ENCODE data around the gene RABGAP1L. TPM values are rescaled to one million over a fixed set of nuclear protein-coding genes. Genes with fewer than 3 reads are reported as not detected.
"Not testable (repeated sequence)": the region's sequence is repeated elsewhere in the genome, so short reads cannot be mapped to it uniquely, and the experiment has no call there.

The RABGAP1L gene
- total and polyA plus RNA-seq, 7 experiments from 2014 or later = 38.4 to 97.4 (median 55.1) TPM

DNA sequence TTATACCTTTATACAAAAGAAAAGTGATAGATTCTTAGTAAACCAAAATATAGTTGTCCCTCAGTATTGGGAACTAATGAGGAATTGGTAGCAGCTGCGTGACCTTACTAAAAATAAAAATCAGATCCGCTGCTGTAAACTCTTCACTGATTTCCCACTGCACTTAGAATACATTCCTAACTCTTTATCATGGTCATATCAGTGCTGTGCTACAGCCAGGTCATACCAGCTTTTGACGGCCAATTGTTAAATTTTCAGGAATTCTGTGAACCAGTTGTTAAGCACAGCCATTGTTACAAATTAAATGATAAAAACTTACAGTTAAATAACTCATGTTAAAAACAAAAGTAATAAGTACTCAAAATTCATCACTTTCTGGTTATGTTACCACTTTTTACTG lies 533.8 kb downstream of the RABGAP1L start:
- Mint-ChIP-seq H3K9me3 (peaks cover 0 to 9% (median 3%) of the 10 kb centered on the region in 11 donors), H3K4me3 (no peak overlapping the region), H3K27ac (no peak overlapping the region), H3K27me3 (no peaks in the 10 kb centered on the region), H3K36me3 (peaks cover 0 to 26% (median 19%) of the 10 kb centered on the region in 5 donors), H3K4me1 (peaks cover 0 to 6% (median 0%) of the 10 kb centered on the region in 7 donors)
- no peaks in the 10 kb centered on the region for H3K9me3 ChIP-seq (ENCODE audit: control insufficient read depth in 2 of 3, low read length in 3 of 3)
- DNase-seq (no peak), ATAC-seq (no peak)
- ChIA-PET POLR2A (no interaction called here), CTCF (no interaction called here)
- intact Hi-C loops (cut with micrococcal nuclease) = no loop called here
- no peaks in the 10 kb centered on the region for H3K4me1 ChIP-seq (ENCODE audit: control insufficient read depth in 2 of 2, insufficient read depth in 2 of 2, low read length in 2 of 2)
- H3K4me3 ChIP-seq (ENCODE audit: low read length) = no peak overlapping the region
- no peak overlapping the region for H3K27ac ChIP-seq (ENCODE audit: low read depth, low read length)
- no peaks in the 10 kb centered on the region for H3K27me3 ChIP-seq (ENCODE audit: control insufficient read depth in 2 of 2, insufficient read depth in 2 of 2, low read length in 2 of 2)
- no peaks in the 10 kb centered on the region for H3K36me3 ChIP-seq (ENCODE audit: control insufficient read depth in 2 of 3, insufficient read depth in 3 of 3, low read length in 3 of 3)

DNA sequence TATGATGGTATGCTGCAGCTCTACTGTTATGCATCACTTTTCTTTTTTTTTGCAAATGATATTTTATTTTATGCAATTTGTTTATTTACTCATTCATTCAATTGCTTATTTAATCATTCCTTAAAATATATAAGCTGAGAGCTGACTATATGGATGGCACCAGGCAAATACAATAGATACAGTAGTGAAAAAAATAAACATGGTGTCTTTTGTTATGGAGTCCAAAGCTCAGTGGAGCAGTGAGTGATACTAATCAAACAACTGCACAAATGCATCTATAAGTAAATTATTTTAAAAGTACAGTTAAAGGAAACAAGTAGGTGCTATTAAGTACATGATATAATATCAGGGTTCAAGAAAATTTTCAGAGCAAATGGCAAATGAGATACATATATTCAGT lies 534.2 kb downstream of the RABGAP1L start:
- H3K4me3 Mint-ChIP-seq, POLR2A ChIA-PET: not testable (repeated sequence)

DNA sequence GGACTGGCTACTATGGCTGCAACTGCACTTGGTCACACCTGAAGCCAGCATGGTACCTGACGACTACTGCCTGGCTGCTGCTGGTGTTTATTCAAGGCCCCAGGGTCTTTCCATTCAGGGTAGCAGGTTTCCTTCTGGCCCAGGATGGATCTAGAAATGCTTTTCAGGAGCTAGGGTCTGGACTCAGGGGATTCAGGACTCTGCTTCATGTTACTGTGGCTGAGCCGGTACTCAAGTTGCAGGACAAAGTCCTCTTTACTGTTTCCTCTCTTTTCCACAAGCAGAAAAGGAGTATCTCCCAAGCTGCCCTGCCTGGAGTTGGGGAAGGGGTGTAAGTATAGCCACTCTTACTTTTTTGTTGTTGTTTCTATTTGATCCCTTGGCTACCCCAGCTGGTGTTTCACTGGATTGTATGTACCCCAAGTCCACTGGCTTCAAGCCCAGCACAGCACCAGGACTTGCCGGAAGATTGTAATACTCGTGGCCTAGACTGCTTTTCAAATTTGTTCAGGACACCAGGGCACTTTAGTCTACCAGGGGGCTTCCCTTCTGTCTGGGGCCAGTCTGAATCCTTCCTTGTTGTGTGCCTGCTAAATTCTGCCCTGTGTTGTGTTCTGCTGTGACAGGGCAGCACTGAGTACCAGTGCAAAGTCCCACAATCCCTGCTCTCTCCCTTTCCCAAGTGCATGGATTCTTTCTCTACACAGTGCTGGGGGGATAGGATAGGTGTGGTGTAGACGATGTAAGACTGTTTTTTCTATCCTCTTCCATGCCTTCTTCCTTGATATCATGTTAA lies 536.9 kb downstream of the RABGAP1L start:
- H3K4me1 Mint-ChIP-seq = peaks cover 0 to 6% (median 0%) of the 10 kb centered on the region in 7 donors
- no peak for ATAC-seq
- Histone ChIP-seq H3K27me3 (ENCODE audit: control insufficient read depth in 2 of 2, insufficient read depth in 2 of 2, low read length in 2 of 2) (no peaks in the 10 kb centered on the region), H3K4me3 (ENCODE audit: low read length) (no peak overlapping the region), H3K27ac (ENCODE audit: low read depth, low read length) (no peak overlapping the region), H3K36me3 (ENCODE audit: control insufficient read depth in 2 of 3, insufficient read depth in 3 of 3, low read length in 3 of 3) (no peaks in the 10 kb centered on the region), H3K4me1 (ENCODE audit: control insufficient read depth in 2 of 2, insufficient read depth in 2 of 2, low read length in 2 of 2) (no peaks in the 10 kb centered on the region), H3K9me3 (ENCODE audit: control insufficient read depth in 2 of 3, low read length in 3 of 3) (no peaks in the 10 kb centered on the region)
- intact Hi-C loops (cut with micrococcal nuclease) = no loop called here
- H3K36me3 Mint-ChIP-seq = peaks cover 0 to 36% (median 27%) of the 10 kb centered on the region in 5 donors
- POLR2A ChIA-PET = no interaction called here
- H3K27me3 Mint-ChIP-seq = no peaks in the 10 kb centered on the region
- CTCF ChIA-PET = no interaction called here
- no peak overlapping the region for H3K27ac Mint-ChIP-seq
- peaks cover 0 to 9% (median 3%) of the 10 kb centered on the region in 11 donors for H3K9me3 Mint-ChIP-seq
- DNase-seq = no peak
- no peak overlapping the region for H3K4me3 Mint-ChIP-seq

More for the DNA sequence above, 534.2 kb downstream of the RABGAP1L start:
- H3K27ac ChIP-seq (ENCODE audit: low read depth, low read length); H3K27me3 ChIP-seq (ENCODE audit: control insufficient read depth in 2 of 2, insufficient read depth in 2 of 2, low read length in 2 of 2); H3K27ac Mint-ChIP-seq; H3K4me1 ChIP-seq (ENCODE audit: control insufficient read depth in 2 of 2, insufficient read depth in 2 of 2, low read length in 2 of 2); DNase-seq; H3K9me3 Mint-ChIP-seq; H3K4me3 ChIP-seq (ENCODE audit: low read length); intact Hi-C loops (cut with micrococcal nuclease); H3K4me1 Mint-ChIP-seq; H3K9me3 ChIP-seq (ENCODE audit: control insufficient read depth in 2 of 3, low read length in 3 of 3); H3K27me3 Mint-ChIP-seq; H3K36me3 ChIP-seq (ENCODE audit: control insufficient read depth in 2 of 3, insufficient read depth in 3 of 3, low read length in 3 of 3); ATAC-seq; CTCF ChIA-PET: not testable (repeated sequence)
- H3K36me3 Mint-ChIP-seq = peaks cover 0 to 26% (median 19%) of the 10 kb centered on the region in 5 donors

DNA sequence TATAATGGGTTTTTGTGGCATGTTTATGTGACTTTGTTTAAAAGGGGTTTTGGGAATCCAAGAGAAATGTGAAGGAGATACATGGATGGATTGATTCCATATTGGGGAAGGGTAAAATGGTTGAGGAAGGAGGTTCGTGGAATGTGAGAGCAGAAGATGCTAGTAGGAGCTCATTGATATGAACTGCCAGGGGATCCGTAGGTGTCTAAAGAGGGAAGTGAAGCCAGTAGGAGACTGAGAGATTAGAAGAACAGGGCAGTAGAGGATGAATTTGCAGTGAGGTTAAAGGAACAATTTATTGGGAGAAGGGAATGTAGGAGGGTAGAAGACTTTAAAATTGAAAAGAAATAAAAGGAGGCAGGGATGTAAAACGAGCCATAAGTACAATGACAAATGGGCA lies 541.0 kb downstream of the RABGAP1L start:
- ChIA-PET CTCF (no interaction called here), POLR2A (no interaction called here)
- Histone ChIP-seq H3K36me3 (ENCODE audit: control insufficient read depth in 2 of 3, insufficient read depth in 3 of 3, low read length in 3 of 3) (peaks cover 0 to 5% (median 0%) of the 10 kb centered on the region in 3 experiments), H3K4me3 (ENCODE audit: low read length) (no peak overlapping the region), H3K27me3 (ENCODE audit: control insufficient read depth in 2 of 2, insufficient read depth in 2 of 2, low read length in 2 of 2) (no peaks in the 10 kb centered on the region), H3K9me3 (ENCODE audit: control insufficient read depth in 2 of 3, low read length in 3 of 3) (no peaks in the 10 kb centered on the region), H3K27ac (ENCODE audit: low read depth, low read length) (no peak overlapping the region), H3K4me1 (ENCODE audit: control insufficient read depth in 2 of 2, insufficient read depth in 2 of 2, low read length in 2 of 2) (no peaks in the 10 kb centered on the region)
- peaks cover 0 to 47% (median 21%) of the 10 kb centered on the region in 5 donors for H3K36me3 Mint-ChIP-seq
- H3K27me3 Mint-ChIP-seq = no peaks in the 10 kb centered on the region
- H3K4me1 Mint-ChIP-seq = peaks cover 0 to 4% (median 0%) of the 10 kb centered on the region in 7 donors
- no peak overlapping the region for H3K27ac Mint-ChIP-seq
- intact Hi-C loops (cut with micrococcal nuclease) = no loop called here
- DNase-seq = no peak
- no peak for ATAC-seq
- no peak overlapping the region for H3K4me3 Mint-ChIP-seq
- H3K9me3 Mint-ChIP-seq = peaks cover 0 to 3% (median 0%) of the 10 kb centered on the region in 11 donors

DNA sequence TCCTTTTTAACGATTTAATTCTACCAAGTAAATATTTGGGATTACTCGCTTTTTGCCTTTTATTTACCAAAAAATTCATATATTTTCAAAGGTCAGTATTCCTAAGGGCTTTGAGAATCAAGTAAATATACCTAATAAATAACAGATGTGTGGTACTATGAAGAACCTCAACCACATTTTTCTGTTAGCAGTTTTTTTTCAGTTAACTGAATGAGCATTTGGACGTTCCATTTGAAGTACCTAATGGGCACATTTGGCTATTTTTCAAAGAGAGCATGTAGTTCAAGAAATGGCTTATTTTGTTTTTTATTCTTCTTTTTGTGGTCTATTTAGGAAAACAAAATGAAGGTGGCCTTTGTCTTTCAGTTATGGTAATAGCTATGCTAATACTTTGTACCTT lies 541.5 kb downstream of the RABGAP1L start:
- Histone ChIP-seq H3K27me3 (ENCODE audit: control insufficient read depth in 2 of 2, insufficient read depth in 2 of 2, low read length in 2 of 2) (no peaks in the 10 kb centered on the region), H3K9me3 (ENCODE audit: control insufficient read depth in 2 of 3, low read length in 3 of 3) (no peaks in the 10 kb centered on the region), H3K27ac (ENCODE audit: low read depth, low read length) (no peak overlapping the region), H3K36me3 (ENCODE audit: control insufficient read depth in 2 of 3, insufficient read depth in 3 of 3, low read length in 3 of 3) (peaks cover 0 to 5% (median 0%) of the 10 kb centered on the region in 3 experiments), H3K4me1 (ENCODE audit: control insufficient read depth in 2 of 2, insufficient read depth in 2 of 2, low read length in 2 of 2) (no peaks in the 10 kb centered on the region), H3K4me3 (ENCODE audit: low read length) (no peak overlapping the region)
- ATAC-seq = no peak
- Mint-ChIP-seq H3K27ac (no peak overlapping the region), H3K9me3 (no peaks in the 10 kb centered on the region), H3K36me3 (peaks cover 0 to 43% (median 17%) of the 10 kb centered on the region in 5 donors), H3K4me1 (peaks cover 0 to 4% (median 0%) of the 10 kb centered on the region in 7 donors), H3K27me3 (no peaks in the 10 kb centered on the region), H3K4me3 (no peak overlapping the region)
- ChIA-PET CTCF (no interaction called here), POLR2A (no interaction called here)
- no peak for DNase-seq
- intact Hi-C loops (cut with micrococcal nuclease) = no loop called here

DNA sequence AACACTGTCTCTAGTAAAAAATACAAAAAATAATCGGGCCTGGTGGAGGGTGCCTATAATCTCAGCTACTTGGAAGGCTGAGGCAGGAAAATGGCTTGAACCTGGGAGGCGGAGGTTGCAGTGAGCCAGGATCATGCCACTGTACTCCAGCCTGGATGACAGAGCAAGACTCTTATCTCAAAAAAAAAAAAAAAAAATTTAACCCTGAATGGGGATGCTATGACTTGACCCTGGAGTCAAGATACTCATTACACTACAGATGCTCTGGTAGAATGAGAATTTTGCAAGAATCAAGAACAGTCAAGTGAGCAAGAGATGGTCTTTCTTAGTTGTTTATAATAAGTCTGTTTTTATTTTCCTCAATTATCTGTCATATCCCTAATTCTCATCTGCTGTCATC lies 542.2 kb downstream of the RABGAP1L start:
- no peak overlapping the region for H3K27ac ChIP-seq (ENCODE audit: low read depth, low read length)
- intact Hi-C loops (cut with micrococcal nuclease) = no loop called here
- DNase-seq (no peak), ATAC-seq (no peak)
- H3K36me3 ChIP-seq (ENCODE audit: control insufficient read depth in 2 of 3, insufficient read depth in 3 of 3, low read length in 3 of 3) = peaks cover 0 to 5% (median 0%) of the 10 kb centered on the region in 3 experiments
- peaks cover 0 to under 1% (median 0%) of the 10 kb centered on the region in 11 donors for H3K9me3 Mint-ChIP-seq
- H3K4me1 ChIP-seq (ENCODE audit: control insufficient read depth in 2 of 2, insufficient read depth in 2 of 2, low read length in 2 of 2) = no peaks in the 10 kb centered on the region
- no peak overlapping the region for H3K4me3 Mint-ChIP-seq
- H3K27me3 Mint-ChIP-seq = no peaks in the 10 kb centered on the region
- peaks cover 0 to 38% (median 17%) of the 10 kb centered on the region in 5 donors for H3K36me3 Mint-ChIP-seq
- no peak overlapping the region for H3K4me3 ChIP-seq (ENCODE audit: low read length)
- ChIA-PET POLR2A (no interaction called here), CTCF (interaction anchor here (0.7 kb wide), 1 partner anchor 1261 kb away, joined by 3 read pairs; no protein-coding TSS in a partner anchor)
- H3K27ac Mint-ChIP-seq = no peak overlapping the region
- H3K9me3 ChIP-seq (ENCODE audit: control insufficient read depth in 2 of 3, low read length in 3 of 3) = no peaks in the 10 kb centered on the region
- H3K27me3 ChIP-seq (ENCODE audit: control insufficient read depth in 2 of 2, insufficient read depth in 2 of 2, low read length in 2 of 2) = no peaks in the 10 kb centered on the region
- H3K4me1 Mint-ChIP-seq = peaks cover 0 to 4% (median 0%) of the 10 kb centered on the region in 7 donors

DNA sequence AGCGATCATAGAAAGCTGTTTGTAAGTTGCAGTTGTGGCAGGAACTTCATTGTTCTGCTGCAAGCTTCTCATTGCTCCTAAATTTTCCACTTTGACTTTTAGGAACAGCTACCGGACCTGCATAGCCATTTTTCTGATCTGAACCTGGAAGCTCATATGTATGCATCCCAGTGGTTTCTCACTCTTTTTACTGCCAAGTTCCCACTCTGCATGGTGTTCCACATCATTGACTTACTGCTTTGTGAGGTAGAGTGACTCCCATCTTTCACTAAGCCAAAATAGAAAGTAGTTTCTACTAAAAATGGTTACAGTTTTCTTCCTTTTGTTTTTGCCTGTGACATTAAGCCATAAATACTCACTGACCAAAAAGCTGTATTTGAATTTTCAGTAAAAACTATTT lies 542.7 kb downstream of the RABGAP1L start:
- peaks cover 0 to 38% (median 17%) of the 10 kb centered on the region in 5 donors for H3K36me3 Mint-ChIP-seq
- POLR2A ChIA-PET = no interaction called here
- H3K9me3 Mint-ChIP-seq = peaks cover 0 to 5% (median 0%) of the 10 kb centered on the region in 11 donors

More for the DNA sequence above, 542.7 kb downstream of the RABGAP1L start:
- peaks cover 0 to 5% (median 0%) of the 10 kb centered on the region in 3 experiments for H3K36me3 ChIP-seq (ENCODE audit: control insufficient read depth in 2 of 3, insufficient read depth in 3 of 3, low read length in 3 of 3)
- no peaks in the 10 kb centered on the region for H3K27me3 Mint-ChIP-seq
- H3K4me3 Mint-ChIP-seq = no peak overlapping the region
- no peak overlapping the region for H3K27ac ChIP-seq (ENCODE audit: low read depth, low read length)
- no peak for ATAC-seq
- no peaks in the 10 kb centered on the region for H3K9me3 ChIP-seq (ENCODE audit: control insufficient read depth in 2 of 3, low read length in 3 of 3)
- intact Hi-C loops (cut with micrococcal nuclease) = no loop called here
- no peak overlapping the region for H3K4me3 ChIP-seq (ENCODE audit: low read length)
- H3K27me3 ChIP-seq (ENCODE audit: control insufficient read depth in 2 of 2, insufficient read depth in 2 of 2, low read length in 2 of 2) = no peaks in the 10 kb centered on the region
- no peak for DNase-seq
- H3K4me1 Mint-ChIP-seq = peaks cover 0 to 4% (median 0%) of the 10 kb centered on the region in 7 donors
- no peak overlapping the region for H3K27ac Mint-ChIP-seq
- CTCF ChIA-PET = interaction anchor here (0.7 kb wide), 1 partner anchor 1260 kb away, joined by 3 read pairs; no protein-coding TSS in a partner anchor
- H3K4me1 ChIP-seq (ENCODE audit: control insufficient read depth in 2 of 2, insufficient read depth in 2 of 2, low read length in 2 of 2) = no peaks in the 10 kb centered on the region

Data from naive thymus-derived CD4-positive, alpha-beta T cell (primary cell).